ENCODE results near the gene STAT5B. TPM values are rescaled to one million over a fixed set of nuclear protein-coding genes. Genes with fewer than 3 reads are reported as not detected.
"Not testable (repeated sequence)": the region's sequence is repeated elsewhere in the genome, so short reads cannot be mapped to it uniquely, and the experiment has no call there.

STAT5B gene
- total and polyA plus RNA-seq, 2 of the 13 experiments (the other 11 are each of a cell fraction or from before 2014, with no cell fraction given): 21.0 to 42.8 TPM

GRCh38 chr17:42266462-42266861 lies 9.7 kb downstream of the STAT5B start:
- Histone ChIP-seq H4K20me1 (ENCODE audit: insufficient read depth, low read length) (no peaks in the 10 kb centered on the region), H2AFZ (ENCODE audit: low read length) (no peak overlapping the region), H3K9me3 (ENCODE audit: low read length) (no peaks in the 10 kb centered on the region), H3K4me3 (replicated peaks in 1 of 3; ENCODE audit: insufficient read depth in 1 of 3, low read depth in 2 of 3, low read length in 3 of 3) (no peak overlapping the region), H3K4me2 (ENCODE audit: low read depth, low read length) (no peak overlapping the region), H3K36me3 (replicated peaks in 1 of 2; ENCODE audit: control insufficient read depth in 1 of 2, insufficient read depth in 2 of 2, low read length in 2 of 2) (no peaks in the 10 kb centered on the region), H3K9ac (ENCODE audit: insufficient read depth, low read depth, low read length) (no peak overlapping the region), H3K4me1 (ENCODE audit: insufficient read depth, low read length) (peaks cover 50% of the 10 kb centered on the region), H3K27me3 (ENCODE audit: control insufficient read depth in 1 of 2, insufficient read depth in 2 of 2, low read length in 2 of 2) (no peaks in the 10 kb centered on the region), H3K79me2 (ENCODE audit: insufficient read depth, low read length) (peaks cover 48% of the 10 kb centered on the region), H3K27ac (ENCODE audit: extremely low read length, insufficient read depth, low read length) (no peak overlapping the region)
- ATAC-seq (no peak), DNase-seq (ENCODE audit: low spot score) (no peak), FAIRE-seq (no peak)
- intact Hi-C loops (cut with micrococcal nuclease; ENCODE audit: unreplicated experiment): no loop called here
- no TSS peak for BruUV-seq (replicated peaks)
- POLR2A ChIA-PET: no interaction called here
- WGBS (ENCODE audit: low lambda C conversion rate): 91% methylated on average over 2 of the region's 2 CpGs
- CTCF ChIA-PET (ENCODE audit: low intra/inter-chr PET ratio, low total read pairs): no interaction called here
- TF ChIP-seq TAF15 (IDR thresholded peaks at IDR 0.05; ENCODE audit: low read depth, low read length, poor library complexity, severe bottlenecking): no peak
- no peak for TF ChIP-seq ZNF34 (CRISPR knock-in tag; IDR thresholded peaks at IDR 0.05; ENCODE audit: borderline replicate concordance)
- TF ChIP-seq, protein P1, sequence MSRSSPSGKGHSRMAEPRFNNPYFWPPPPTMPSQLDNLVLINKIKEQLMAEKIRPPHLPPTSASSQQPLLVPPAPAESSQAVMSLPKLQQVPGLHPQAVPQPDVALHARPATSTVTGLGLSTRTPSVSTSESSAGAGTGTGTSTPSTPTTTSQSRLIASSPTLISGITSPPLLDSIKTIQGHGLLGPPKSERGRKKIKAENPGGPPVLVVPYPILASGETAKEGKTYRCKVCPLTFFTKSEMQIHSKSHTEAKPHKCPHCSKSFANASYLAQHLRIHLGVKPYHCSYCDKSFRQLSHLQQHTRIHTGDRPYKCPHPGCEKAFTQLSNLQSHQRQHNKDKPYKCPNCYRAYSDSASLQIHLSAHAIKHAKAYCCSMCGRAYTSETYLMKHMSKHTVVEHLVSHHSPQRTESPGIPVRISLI (CRISPR knock-in tag; IDR thresholded peaks at IDR 0.05; ENCODE audit: borderline replicate concordance): 0 out of 2 replicates have a peak, but pooled peaks have one; percentile 10
- TF ChIP-seq HMG20A (CRISPR knock-in tag; IDR thresholded peaks at IDR 0.05; ENCODE audit: borderline replicate concordance): no peak
- no peak for TF ChIP-seq FOXA3 (CRISPR knock-in tag; IDR thresholded peaks at IDR 0.05)
- TF ChIP-seq SATB2 (CRISPR knock-in tag; IDR thresholded peaks at IDR 0.05): no peak
- in situ Hi-C loops (cut with HindIII; ENCODE audit: extremely low pct_ligation_motif_present, low pct_unique_long_range_greater_than_20kb): no loop called here

- H3K36me3 ChIP-seq (replicated peaks in 1 of 2; ENCODE audit: control insufficient read depth in 1 of 2, insufficient read depth in 2 of 2, low read length in 2 of 2); FAIRE-seq; H2AFZ ChIP-seq (ENCODE audit: low read length); BruUV-seq (replicated peaks); CTCF ChIA-PET (ENCODE audit: low intra/inter-chr PET ratio, low total read pairs); in situ Hi-C loops (cut with HindIII; ENCODE audit: extremely low pct_ligation_motif_present, low pct_unique_long_range_greater_than_20kb); H4K20me1 ChIP-seq (ENCODE audit: insufficient read depth, low read length); H3K27ac ChIP-seq (ENCODE audit: extremely low read length, insufficient read depth, low read length); H3K4me2 ChIP-seq (ENCODE audit: low read depth, low read length); ATAC-seq; H3K4me3 ChIP-seq (replicated peaks in 1 of 3; ENCODE audit: insufficient read depth in 1 of 3, low read depth in 2 of 3, low read length in 3 of 3); H3K9ac ChIP-seq (ENCODE audit: insufficient read depth, low read depth, low read length); H3K27me3 ChIP-seq (ENCODE audit: control insufficient read depth in 1 of 2, insufficient read depth in 2 of 2, low read length in 2 of 2); intact Hi-C loops (cut with micrococcal nuclease; ENCODE audit: unreplicated experiment); DNase-seq (ENCODE audit: low spot score); H3K9me3 ChIP-seq (ENCODE audit: low read length): not testable (repeated sequence)
- POLR2A ChIA-PET: interaction anchor here (1.5 kb wide), 1 partner anchor 16 kb away, joined by 5 read pairs; no protein-coding TSS in a partner anchor
- Histone ChIP-seq H3K4me1 (ENCODE audit: insufficient read depth, low read length) (peaks cover 29% of the 10 kb centered on the region), H3K79me2 (ENCODE audit: insufficient read depth, low read length) (peaks cover 30% of the 10 kb centered on the region)
- 85% methylated on average over 4 of the region's 4 CpGs for WGBS (ENCODE audit: low lambda C conversion rate)
Observed at GRCh38 chr17:42264366-42264765, 11.8 kb downstream of the STAT5B start.
